IPS-NIHi7 (cell line): ENCODE results near the gene HBD.

Experiments
- DNase-seq: peaks from one replicate; pipeline ENCODE4 v3.0.0; 2012; ENCODE audit warnings: mixed read lengths; ENCODE audit errors: extremely low spot score

HBD gene

DNA sequence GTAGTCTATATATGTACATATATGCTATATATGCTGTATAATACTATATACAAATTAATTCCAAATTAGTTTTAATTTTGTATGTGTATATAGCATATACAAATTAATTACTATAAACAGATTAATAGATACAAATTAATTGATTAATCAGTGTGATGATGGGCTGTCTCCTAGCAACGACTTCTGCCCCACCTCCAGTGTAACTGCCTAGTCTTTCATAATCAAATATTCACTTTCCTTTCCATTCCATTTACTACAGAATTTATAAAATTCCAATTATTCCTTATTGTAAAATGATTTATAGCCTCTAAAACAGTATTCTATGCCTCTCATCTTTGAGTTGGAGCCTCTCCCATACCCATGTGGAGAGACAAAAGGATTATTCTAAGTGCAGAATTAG is 976 bp downstream of the HBD start:
- no peak for DNase-seq

DNA sequence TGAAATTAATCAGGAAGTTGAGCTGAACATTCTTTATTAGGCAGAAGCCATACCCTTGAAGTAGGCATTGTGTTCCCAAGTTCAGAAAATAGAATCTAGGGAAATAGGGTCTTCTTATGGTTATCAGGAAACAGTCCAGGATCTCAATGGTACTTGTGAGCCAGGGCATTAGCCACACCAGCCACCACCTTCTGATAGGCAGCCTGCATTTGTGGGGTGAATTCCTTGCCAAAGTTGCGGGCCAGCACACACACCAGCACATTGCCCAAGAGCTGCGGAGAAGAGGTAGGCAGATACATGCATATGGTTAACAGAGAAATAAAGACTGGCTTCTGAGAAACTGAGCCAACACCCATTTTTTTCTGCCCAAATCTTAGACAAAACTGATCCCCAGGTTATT is 1.5 kb downstream of the HBD start:
- DNase-seq, result no peak

DNA sequence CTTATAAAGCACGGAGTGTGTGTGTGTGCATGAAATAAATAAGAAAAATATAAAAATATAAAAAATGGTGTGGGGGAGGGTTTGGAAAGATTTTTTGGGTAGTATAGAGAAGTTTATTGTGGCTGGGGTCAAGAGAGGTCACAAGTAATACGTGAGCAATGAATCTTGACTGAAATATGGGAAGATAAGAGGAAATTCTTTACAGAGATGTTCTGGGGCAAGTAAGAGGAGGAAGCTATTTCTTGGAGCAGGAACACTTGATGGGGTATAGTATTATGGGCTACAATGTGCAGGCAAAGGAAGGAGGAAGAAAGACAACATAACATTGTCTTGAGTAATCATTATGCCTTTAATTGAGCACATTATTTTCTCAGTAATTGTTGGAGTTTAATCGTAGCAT is 2.1 kb downstream of the HBD start:
- no peak for DNase-seq

DNA sequence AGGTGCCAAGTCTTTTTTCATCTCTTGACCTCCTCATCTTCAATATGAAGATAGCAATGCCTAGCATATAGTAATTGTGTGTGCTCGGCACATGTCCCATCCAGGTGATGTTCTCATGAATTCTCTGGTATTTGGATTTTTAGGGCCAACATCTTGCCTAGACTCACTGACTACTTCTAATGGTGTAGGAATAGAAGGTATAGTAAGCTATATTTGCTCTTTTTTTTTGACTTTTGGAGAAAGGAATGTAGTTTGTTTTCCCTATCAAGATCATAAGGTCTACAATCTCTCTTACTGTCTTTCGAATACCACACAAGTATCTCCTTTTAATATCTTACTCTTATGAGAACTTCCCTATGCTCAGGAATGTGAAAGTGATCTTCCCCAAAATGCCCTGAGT is 3.2 kb downstream of the HBD start:
- no peak for DNase-seq

DNA sequence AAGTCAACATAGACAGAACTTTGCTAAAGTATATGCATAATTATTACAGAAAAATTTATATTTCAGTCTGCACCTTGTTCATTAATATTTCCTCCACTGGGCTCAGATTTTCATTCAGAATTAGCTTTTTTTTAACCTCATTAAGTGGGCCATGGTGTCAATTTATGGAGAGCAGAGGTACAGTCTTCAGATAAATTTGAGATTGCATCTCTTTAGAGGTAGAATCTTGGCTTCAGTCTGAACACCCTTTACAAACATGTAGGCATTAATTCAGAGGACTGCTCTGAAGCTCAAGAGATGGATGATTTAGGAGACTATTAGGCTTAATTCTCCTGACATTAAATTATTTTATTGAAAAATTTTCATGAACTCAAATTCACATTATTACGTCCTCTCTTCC is 4.0 kb downstream of the HBD start:
- no peak for DNase-seq

DNA sequence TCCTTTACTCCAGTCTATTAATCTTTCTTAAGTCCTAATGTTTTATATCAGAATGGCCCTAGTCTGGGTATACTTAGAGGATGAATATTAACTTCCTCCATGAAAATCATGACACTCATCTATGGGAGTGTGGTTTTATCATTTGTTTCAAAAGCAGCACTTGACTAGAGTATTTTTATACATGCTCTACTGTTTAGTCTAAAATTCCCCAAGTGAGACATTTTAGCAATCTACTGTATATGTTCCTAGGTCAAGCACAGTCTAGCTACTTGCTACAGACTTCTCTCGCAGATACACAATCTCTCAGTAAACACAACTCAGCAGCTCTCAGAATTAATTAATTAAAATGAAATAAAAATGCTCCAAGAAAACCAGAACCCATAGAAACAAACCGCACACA is 4.5 kb downstream of the HBD start:
- DNase-seq, result no peak

DNA sequence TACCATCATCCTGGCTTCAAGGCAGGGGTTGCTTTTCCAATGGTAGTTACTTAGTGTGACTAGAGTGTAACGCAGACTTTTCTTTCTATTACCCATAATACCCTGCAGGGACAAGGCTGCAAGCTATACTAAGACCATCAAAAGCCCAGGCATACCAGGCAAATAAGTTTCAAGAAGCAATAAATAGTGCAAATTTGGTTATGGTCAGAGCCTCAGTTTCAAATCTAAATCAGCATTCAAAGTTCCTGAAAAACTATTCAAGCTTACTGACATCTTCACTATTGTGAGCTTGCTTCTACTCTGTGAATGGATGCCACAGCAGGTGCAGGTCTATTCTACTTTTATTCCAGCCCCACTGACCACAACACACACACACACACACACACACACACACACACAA is 4.9 kb downstream of the HBD start:
- DNase-seq, result no peak

DNA sequence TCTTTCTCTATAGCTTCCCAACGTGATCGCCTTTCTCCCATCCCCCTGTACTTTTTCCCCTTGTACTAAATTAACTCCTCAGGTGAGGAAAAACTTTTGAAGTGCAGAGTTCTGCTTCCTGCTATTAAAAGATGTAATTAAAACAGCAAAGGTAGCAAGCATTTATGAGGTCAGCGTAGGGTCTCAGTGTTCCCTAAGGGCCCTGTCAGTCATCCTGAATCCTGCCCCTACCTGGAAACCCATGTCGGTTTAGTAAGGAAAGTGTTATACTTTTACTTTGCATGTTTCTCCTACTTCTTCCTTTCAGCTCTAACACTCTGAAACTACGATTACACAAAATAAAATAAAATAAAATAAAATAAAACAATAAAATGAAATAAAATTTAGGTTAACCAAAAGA is 6.2 kb downstream of the HBD start:
- no peak for DNase-seq

DNA sequence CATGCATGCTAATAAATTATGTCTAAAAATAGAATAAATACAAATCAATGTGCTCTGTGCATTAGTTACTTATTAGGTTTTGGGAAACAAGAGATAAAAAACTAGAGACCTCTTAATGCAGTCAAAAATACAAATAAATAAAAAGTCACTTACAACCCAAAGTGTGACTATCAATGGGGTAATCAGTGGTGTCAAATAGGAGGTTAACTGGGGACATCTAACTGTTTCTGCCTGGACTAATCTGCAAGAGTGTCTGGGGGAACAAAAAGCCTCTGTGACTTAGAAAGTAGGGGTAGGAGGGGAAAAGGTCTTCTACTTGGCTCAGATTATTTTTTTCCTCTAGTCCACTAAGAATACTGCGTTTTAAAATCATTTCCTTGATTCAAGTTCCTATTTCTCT is 6.6 kb downstream of the HBD start:
- no peak for DNase-seq

DNA sequence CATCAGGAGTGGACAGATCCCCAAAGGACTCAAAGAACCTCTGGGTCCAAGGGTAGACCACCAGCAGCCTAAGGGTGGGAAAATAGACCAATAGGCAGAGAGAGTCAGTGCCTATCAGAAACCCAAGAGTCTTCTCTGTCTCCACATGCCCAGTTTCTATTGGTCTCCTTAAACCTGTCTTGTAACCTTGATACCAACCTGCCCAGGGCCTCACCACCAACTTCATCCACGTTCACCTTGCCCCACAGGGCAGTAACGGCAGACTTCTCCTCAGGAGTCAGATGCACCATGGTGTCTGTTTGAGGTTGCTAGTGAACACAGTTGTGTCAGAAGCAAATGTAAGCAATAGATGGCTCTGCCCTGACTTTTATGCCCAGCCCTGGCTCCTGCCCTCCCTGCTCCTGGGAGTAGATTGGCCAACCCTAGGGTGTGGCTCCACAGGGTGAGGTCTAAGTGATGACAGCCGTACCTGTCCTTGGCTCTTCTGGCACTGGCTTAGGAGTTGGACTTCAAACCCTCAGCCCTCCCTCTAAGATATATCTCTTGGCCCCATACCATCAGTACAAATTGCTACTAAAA is 7.5 kb downstream of the HBD start, which contains the start of gene HBB:
Gene HBB (minus strand): TSS at position 340 of the 579 bp plus-strand sequence. CDS start 50 bp downstream, at position 290.
- DNase-seq, result no peak

DNA sequence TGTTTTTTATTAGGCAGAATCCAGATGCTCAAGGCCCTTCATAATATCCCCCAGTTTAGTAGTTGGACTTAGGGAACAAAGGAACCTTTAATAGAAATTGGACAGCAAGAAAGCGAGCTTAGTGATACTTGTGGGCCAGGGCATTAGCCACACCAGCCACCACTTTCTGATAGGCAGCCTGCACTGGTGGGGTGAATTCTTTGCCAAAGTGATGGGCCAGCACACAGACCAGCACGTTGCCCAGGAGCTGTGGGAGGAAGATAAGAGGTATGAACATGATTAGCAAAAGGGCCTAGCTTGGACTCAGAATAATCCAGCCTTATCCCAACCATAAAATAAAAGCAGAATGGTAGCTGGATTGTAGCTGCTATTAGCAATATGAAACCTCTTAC is 8.8 kb downstream of the HBD start:
- DNase-seq, result no peak

DNA sequence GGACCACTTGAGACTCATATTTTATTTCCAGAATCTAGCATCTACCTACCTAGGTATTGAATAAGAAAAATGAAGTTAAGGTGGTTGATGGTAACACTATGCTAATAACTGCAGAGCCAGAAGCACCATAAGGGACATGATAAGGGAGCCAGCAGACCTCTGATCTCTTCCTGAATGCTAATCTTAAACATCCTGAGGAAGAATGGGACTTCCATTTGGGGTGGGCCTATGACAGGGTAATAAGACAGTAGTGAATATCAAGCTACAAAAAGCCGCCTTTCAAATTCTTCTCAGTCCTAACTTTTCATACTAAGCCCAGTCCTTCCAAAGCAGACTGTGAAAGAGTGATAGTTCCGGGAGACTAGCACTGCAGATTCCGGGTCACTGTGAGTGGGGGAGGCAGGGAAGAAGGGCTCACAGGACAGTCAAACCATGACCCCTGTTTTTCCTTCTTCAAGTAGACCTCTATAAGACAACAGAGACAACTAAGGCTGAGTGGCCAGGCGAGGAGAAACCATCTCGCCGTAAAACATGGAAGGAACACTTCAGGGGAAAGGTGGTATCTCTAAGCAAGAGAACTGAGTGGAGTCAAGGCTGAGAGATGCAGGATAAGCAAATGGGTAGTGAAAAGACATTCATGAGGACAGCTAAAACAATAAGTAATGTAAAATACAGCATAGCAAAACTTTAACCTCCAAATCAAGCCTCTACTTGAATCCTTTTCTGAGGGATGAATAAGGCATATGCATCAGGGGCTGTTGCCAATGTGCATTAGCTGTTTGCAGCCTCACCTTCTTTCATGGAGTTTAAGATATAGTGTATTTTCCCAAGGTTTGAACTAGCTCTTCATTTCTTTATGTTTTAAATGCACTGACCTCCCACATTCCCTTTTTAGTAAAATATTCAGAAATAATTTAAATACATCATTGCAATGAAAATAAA is 9.5 kb downstream of the HBD start:
- no peak for DNase-seq

DNA sequence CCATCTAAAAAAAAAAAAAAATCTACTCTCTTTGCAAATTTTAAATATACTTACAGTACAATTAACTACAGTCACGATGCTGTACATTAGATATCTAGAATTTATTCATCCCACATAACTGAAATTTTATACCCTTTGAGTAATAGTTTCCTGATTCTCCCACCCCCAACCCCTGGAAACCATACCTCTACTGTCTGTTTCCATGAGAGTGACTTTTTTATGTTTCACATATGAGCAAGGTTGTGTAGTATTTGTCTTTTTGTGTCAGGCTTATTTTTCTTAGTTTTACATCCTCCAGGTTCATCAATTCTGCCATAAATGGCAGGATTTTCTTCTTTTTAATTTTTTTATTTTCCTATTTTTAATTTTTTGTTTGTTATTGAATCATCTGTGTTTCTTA is 10.6 kb downstream of the HBD start:
- no peak for DNase-seq

DNA sequence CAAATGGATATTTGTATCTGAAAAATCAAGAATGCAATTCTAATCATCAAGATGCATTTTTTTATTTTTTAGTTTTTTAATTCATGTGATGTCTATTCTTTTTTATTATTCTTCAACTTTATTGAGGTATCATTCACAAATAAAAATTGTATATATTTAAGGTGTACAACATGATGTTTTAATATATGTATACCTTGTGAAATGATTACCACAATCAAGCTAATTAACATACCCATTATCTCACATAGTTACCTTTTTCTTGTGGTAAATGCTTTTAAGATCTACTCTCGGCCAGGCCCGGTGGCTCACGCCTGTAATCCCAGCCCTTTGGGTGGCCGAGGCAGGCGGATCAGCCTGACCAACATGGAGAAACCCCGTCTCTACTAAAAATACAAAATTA is 11.1 kb downstream of the HBD start:
- no peak for DNase-seq

DNA sequence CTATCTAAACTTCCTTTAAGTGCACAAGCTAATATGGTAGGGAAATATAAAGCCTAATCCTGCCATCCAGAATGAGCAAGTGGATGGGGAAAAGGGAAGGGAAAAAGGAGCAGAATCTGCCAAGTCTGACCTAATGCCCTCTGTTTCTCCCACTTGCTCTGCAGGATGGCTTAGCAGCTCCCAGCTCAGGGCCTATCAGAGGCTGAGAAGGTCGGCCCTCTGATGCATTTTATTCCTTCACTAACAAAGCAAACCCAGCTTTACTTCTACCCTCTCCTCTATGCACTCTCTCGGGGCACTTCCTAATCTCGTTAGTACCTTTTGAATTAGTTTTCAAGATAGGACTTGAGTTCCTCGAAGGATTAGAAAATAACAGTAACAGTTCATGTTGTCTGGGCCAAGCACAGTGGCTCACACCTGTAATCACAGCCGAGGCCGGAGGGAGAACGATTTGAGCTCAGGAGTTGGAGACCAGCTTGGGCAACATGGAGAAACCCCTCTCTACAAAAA is 23.9 kb downstream of the HBD start:
- DNase-seq, result peak; percentile 20

DNA sequence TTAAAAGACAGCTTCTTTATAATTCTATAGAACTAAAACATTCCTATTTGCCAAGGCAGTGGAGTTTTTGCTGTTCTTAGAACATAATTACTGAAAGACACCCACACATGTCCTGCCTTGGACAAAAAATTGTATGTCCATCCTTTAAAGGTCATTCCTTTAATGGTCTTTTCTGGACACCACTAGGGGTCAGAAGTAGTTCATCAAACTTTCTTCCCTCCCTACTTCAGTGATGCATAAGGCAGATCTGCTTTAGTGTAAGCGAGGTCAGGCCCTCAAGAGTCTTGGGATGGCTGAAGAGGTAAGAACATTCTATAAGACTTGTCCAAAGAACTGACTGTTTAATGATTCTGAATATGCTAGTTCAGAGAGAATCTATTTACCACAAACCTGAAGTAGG is 29.5 kb downstream of the HBD start:
- DNase-seq, result peak; percentile 80

DNA sequence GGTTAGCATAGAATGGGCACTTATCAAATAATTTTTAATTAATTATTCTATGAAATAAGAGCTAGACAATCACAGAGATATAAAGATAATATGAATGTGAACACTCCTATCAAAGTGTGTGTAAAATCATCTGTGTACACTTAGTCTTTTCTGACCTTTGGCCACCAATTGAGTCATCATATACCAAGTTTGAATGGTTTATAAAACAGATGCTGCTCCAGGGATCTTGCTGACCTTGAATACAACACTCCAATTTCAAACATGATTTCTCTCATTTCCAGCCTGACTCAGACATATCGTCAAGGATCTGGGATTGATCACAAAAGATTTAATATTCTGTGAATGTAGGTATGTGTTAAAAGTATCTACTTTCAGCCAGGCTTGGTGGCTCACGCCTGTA is 30.9 kb downstream of the HBD start:
- no peak for DNase-seq

DNA sequence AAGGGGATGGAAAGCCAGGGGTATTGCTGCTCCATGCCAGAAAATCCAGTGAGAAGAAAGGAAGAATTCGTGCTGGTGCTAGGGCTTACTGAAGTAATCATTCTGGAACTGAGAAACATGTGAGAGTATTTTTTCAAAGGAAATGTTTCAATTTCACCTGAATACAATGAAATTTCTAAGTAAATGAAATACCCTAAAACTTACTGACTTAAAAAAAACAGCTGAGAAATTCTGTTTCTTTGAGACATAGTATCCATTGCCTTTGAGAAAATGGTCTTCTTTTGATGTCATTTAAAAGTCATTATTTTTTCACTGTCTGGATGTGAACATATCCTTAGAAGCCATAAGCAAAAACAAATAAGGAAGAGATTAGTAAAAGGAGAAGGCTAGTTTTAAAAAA is 33.7 kb downstream of the HBD start, which contains the start of gene OR51V1:
Gene OR51V1 (minus strand): TSS at position 101 of the 400 bp plus-strand sequence. CDS start 0 bp downstream, at position 101.
- no peak for DNase-seq

DNA sequence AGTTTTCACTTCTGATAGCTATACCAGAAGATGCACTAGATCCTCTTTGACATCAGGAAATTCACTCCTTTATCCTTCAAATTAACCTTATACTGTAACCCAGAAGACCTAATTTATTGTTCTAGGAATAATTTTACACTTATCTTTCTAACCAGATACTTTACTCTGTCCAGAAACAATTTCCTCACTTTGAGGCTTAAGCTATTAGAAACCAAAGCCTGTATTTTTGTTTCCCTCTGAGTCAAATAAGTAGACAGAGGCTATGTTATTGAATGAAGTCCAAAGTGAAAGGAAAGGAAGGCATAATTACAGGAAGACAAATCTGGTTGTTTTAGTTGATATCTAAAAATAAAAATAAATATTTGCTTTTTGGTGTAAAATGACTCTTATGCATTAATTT is 36.0 kb downstream of the HBD start:
- DNase-seq, result no peak

DNA sequence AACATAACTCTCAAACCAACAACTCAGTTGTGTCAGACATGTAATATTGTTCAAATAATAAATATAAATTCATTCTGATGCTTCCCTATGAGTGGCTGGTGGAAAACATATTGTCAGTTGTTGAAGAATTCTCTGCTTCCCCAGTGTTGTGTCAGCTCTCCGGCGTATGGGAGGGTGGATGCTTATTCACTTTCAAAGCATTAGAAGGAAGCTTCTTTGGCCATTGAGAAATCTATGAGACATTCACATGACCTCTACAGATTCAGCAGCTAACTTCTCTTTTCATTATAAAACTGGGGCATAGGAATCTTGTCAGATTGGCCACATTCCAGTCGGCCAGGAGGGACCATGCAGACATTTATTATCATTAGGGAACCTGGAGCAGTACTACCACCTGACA is 36.7 kb downstream of the HBD start:
- DNase-seq, result no peak

DNA sequence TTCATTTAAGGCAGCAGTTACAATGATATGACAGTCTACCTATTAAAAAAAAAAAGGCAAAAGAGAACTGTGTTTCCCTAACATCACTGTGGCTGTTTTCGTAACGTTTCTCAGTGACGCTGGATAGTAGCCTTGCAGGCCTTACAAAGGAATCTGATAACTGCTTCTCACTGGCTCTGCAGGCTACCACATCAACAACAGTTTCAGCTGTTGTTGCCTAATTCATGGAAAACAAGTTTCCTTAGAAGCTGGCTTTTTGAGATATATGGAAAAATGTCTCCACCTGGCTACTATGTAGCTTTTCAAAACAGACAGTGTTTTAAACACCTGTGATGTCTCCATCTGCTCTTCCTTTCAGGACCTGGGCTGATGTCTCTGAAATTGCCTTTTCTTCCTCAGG is 37.6 kb downstream of the HBD start:
- DNase-seq, result no peak

DNA sequence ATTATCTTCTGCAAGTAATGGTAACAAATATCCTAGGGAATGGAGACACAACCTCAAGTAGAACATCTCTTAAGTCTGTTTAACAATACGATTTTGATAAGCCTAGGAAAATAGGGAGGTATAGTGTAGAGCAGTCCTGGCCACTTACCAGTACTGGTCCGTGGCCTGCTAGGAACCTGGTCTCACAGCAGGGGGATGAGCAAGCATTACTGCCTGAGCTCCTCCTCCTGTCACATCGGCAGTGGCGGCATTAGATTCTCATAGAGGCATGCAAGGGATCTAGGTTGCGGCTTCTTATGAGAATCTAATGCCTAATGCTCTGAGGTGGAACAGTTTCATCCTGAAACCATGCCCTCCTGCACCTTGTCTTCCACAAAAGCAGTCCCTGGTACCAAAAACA is 38.2 kb downstream of the HBD start:
- DNase-seq, result peak; percentile 11

DNA sequence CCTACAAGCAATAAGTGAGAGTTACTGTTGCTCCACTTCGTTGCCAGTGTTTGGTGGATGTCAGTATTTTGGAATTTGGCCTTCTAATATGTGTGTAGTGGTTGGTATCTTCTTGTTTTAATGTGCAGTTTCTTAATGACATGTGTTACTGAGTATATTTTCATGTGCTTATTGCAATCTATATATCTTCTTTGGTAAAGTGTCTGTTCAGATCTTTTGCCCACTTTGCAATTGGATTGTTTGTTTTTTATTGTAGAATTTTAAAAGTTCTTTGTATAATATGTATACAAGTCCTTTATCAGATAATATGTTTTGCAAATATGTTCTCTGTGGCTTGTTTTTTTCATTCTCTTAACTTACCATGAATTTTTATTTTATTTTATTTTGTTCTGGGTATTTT is 41.5 kb downstream of the HBD start:
- no peak for DNase-seq
